ENCODE results near the gene ROCK2. TPM values are rescaled to one million over a fixed set of nuclear protein-coding genes. Genes with fewer than 3 reads are reported as not detected.
A peak's percentile ranks its signal among the peaks of the same experiment; 100 is the strongest.

ROCK2 gene
- total RNA-seq, 4 donors from 2014 or later: 51.0 to 75.9 (median 67.6) TPM

DNA sequence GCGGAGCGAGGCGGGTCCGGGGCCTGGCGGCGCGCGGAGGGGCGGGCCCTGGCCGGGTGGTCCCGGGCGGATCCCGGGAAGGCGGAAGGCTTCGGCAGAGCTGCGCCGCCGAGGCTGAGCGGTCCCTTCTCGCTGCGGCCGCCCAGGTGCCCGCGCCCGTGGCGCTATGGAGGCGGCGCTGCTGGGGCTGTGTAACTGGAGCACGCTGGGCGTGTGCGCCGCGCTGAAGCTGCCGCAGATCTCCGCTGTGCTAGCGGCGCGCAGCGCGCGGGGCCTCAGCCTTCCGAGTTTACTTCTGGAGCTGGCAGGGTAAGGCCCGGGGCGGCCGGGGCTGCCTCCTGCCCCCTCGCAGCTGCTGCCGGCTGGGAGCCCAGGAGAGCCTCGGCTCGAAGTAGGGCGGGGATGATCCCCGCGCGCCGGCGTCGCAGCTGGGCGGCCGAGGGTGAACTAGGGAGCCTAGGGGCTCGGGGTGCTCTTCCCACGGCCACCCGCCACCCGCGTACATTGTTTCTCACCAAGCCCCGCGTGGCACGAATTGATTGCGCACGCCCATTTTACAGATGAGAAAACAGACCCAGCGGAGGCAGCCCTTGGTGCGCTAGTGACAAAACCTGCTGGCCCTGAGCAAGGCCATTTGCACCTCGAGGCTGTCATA is 188.9 kb downstream of the ROCK2 start, which contains the start of gene SLC66A3:
TSS of gene SLC66A3 (plus strand) at position 87 of the 655 bp plus-strand sequence. CDS start at position 167, 80 bp downstream.
- H3K4me1 ChIP-seq: peaks cover 0 to 17% (median 4%) of the 10 kb centered on the region in 4 donors
- H3K27me3 ChIP-seq: no peaks in the 10 kb centered on the region
- peak in 1 of 3 donors; percentile 39 for DNase-seq
- TF ChIP-seq, protein P1, sequence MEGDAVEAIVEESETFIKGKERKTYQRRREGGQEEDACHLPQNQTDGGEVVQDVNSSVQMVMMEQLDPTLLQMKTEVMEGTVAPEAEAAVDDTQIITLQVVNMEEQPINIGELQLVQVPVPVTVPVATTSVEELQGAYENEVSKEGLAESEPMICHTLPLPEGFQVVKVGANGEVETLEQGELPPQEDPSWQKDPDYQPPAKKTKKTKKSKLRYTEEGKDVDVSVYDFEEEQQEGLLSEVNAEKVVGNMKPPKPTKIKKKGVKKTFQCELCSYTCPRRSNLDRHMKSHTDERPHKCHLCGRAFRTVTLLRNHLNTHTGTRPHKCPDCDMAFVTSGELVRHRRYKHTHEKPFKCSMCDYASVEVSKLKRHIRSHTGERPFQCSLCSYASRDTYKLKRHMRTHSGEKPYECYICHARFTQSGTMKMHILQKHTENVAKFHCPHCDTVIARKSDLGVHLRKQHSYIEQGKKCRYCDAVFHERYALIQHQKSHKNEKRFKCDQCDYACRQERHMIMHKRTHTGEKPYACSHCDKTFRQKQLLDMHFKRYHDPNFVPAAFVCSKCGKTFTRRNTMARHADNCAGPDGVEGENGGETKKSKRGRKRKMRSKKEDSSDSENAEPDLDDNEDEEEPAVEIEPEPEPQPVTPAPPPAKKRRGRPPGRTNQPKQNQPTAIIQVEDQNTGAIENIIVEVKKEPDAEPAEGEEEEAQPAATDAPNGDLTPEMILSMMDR (IDR thresholded peaks at IDR 0.05): peak in 2 of 6 experiments; percentile 28 to 31
- peak; percentile 72 to 75 for TF ChIP-seq POLR2A (IDR thresholded peaks at IDR 0.05)
- peak within 1 kb of the TSS; percentile 56 to 84 (median 76) for H3K4me3 ChIP-seq
- H3K36me3 ChIP-seq: no peaks in the 10 kb centered on the region
- H3K9me3 ChIP-seq: no peaks in the 10 kb centered on the region
- peak within 1 kb of the TSS; percentile 89 to 96 (median 92) for H3K27ac ChIP-seq

DNA sequence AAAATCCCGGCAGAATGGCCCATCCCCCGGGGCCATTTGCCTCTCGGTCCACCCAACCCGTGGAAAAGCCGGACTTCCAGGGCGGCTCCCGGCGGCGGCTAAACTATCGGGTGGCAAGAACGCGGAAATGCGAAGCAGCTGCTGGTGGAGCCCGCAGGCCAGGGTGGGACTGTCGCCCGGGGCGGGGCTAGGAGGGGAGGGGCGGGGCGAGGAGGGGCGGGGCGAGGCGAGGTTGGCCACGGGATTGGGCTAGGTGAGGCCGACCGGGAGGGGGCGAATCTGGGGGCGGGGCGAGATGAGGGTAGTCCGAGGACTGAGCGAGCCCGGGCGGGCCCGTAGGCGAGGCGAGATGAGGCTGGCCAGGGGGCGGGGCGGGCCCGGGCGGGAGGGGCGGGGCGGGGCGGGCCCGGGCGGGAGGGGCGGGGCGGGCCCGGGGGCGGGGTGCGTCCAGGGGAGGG is 189.5 kb downstream of the ROCK2 start:
- Histone ChIP-seq H3K27me3 (no peaks in the 10 kb centered on the region), H3K9me3 (no peaks in the 10 kb centered on the region), H3K36me3 (no peaks in the 10 kb centered on the region), H3K4me1 (peaks cover 0 to 17% (median 4%) of the 10 kb centered on the region in 4 donors), H3K27ac (peak overlapping the region; percentile 85 to 95 (median 90)), H3K4me3 (peak overlapping the region; percentile 56 to 84 (median 76))
- peak; percentile 41 to 51 for TF ChIP-seq POLR2A (IDR thresholded peaks at IDR 0.05)
- TF ChIP-seq, protein P1 (IDR thresholded peaks at IDR 0.05): no peak
- peak; percentile 98 to 100 (median 99) for DNase-seq

DNA sequence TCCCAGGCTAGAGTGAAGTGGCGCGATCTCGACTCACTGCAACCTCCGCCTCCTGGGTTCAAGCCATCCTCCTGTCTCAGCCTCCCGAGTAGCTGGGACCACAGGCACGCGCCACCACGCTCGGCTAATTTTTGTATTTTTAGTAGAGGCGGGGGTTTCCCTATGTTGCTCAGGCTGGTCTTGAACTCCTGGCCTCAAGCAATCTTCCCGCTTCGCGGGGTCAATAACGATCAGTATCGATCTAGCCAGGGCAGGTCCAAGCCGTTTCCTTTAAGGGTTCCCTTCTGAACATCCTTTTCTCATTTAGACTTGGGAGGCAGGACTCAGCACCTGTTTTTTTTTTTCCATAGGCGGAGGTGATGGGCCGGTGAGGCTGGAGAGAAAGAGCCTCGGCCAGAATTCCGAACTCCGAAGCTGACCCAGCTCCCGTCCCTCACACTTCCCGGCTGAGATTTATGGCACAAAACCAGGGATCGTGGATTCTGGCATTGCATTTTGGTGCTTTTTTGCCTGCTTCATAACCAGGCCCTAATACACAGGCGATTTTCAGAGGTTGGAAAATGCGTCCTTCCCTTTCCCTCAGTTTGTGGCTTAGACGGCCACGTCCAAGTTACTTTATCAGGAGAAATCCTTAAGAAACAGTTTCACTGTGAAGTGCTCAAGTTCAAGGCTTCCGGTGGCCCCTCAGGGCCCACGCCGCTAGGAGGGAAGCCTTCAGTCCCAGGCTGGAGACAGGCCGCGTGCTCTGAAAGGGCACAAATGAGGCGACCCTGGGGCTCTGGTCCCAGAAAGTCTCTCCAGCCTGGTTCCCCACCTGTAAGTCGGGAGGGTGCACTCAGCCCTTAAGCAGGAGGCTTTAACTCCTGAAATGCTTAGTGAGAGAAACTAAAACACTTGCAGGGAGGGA is 190.2 kb downstream of the ROCK2 start:
- H3K4me3 ChIP-seq: peak overlapping the region; percentile 44 to 57 (median 53)
- TF ChIP-seq POLR2A (IDR thresholded peaks at IDR 0.05): no peak
- TF ChIP-seq, protein P1 (IDR thresholded peaks at IDR 0.05): no peak
- peak in 2 of 3 donors; percentile 32 to 61 for DNase-seq
- H3K4me1 ChIP-seq: peaks cover 0 to 17% (median 4%) of the 10 kb centered on the region in 4 donors
- H3K27ac ChIP-seq: peak overlapping the region; percentile 85 to 90 (median 88)
- no peaks in the 10 kb centered on the region for H3K9me3 ChIP-seq
- no peaks in the 10 kb centered on the region for H3K27me3 ChIP-seq
- no peaks in the 10 kb centered on the region for H3K36me3 ChIP-seq

DNA sequence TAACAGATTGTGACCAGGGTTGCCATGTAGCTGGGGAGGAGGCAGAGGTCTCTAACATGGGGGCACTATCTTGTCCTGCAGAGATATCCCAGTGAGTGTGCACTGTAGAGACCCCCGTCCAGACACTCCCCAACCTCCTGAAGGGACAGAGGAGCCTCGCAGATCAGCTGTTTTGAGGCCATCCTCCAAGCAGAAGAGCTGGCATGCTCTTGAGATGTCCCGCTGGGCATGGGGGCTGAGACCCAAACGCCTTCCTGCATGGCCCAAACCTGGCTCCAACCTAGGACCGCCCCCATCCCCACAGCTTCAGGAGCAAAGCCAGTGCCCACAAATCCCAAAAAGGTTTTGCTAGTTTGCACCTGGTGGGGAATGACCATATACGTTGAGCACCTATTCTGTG is 191.8 kb downstream of the ROCK2 start:
- no peaks in the 10 kb centered on the region for H3K36me3 ChIP-seq
- H3K27me3 ChIP-seq: no peaks in the 10 kb centered on the region

DNA sequence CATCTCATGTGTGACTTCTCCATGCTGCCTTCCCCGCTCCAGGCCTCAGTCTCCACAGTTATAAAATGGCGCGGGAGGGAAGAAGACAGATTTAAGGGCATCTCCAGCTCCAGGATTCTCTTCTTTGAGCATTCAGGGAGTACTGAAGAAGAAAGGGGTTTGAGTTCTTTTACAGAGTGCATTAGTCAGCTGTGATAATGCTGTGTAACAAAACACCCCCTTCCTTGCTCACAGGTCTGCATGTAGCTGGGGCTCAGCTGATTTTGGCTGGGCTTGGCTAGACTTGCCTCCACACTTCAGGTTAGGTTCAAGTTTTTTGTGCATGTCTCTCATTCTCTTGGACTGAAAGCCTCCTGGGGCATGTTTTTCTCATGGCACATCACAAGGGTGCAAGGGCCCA is 197.2 kb downstream of the ROCK2 start:
- H3K27ac ChIP-seq: no peak overlapping the region
- no peaks in the 10 kb centered on the region for H3K36me3 ChIP-seq
- no peak for DNase-seq
- TF ChIP-seq POLR2A (IDR thresholded peaks at IDR 0.05): no peak
- TF ChIP-seq, protein P1 (IDR thresholded peaks at IDR 0.05): no peak
- no peaks in the 10 kb centered on the region for H3K9me3 ChIP-seq
- H3K27me3 ChIP-seq: no peaks in the 10 kb centered on the region
- H3K4me1 ChIP-seq: no peaks in the 10 kb centered on the region
- no peak overlapping the region for H3K4me3 ChIP-seq

More for the DNA sequence above, 191.8 kb downstream of the ROCK2 start:
- no peak for DNase-seq
- TF ChIP-seq, protein P1 (IDR thresholded peaks at IDR 0.05): no peak
- TF ChIP-seq POLR2A (IDR thresholded peaks at IDR 0.05): no peak
- Histone ChIP-seq H3K4me3 (no peak overlapping the region), H3K4me1 (peaks cover 0 to 17% (median 4%) of the 10 kb centered on the region in 4 donors), H3K27ac (no peak overlapping the region), H3K9me3 (no peaks in the 10 kb centered on the region)

Data from Peyer's patch (tissue), 4 donors.